ENCODE measurements around the gene PCDHGA2. TPM values are rescaled to one million over a fixed set of nuclear protein-coding genes. Genes with fewer than 3 reads are reported as not detected.
A peak's percentile ranks its signal among the peaks of the same experiment; 100 is the strongest.

The PCDHGA2 gene
- total RNA-seq, 3 donors from 2014 or later: 4.6 to 8.6 (median 6.2) TPM

DNA sequence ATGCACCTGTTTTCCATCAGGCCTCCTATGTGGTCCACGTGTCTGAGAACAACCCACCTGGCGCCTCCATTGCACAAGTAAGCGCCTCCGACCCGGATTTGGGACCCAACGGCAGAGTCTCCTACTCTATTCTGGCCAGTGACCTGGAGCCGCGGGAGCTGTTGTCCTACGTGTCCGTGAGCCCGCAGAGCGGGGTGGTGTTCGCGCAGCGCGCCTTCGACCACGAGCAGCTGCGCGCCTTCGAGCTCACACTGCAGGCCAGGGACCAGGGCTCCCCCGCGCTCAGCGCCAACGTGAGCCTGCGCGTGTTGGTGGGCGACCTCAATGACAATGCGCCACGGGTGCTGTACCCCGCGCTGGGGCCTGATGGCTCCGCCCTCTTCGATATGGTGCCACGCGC lies 13.0 kb downstream of the PCDHGA2 start:
- peaks cover 0 to 3% of the 10 kb centered on the region in 2 donors for H3K27me3 ChIP-seq
- no peaks in the 10 kb centered on the region for H3K4me1 ChIP-seq
- intact Hi-C loops (cut with DNase I; ENCODE audit: low total_unique reads): no loop called here
- no peak for DNase-seq (ENCODE audit: low spot score in 2 of 2)
- TF ChIP-seq POLR2A (IDR thresholded peaks at IDR 0.05): no peak
- no peak for TF ChIP-seq CTCF (IDR thresholded peaks at IDR 0.05)
- TF ChIP-seq POLR2AphosphoS5 (IDR thresholded peaks at IDR 0.05): no peak
- H3K36me3 ChIP-seq: no peaks in the 10 kb centered on the region
- H3K9me3 ChIP-seq: peaks cover 63 to 91% of the 10 kb centered on the region in 2 donors
- H3K27ac ChIP-seq: no peak overlapping the region
- H3K4me3 ChIP-seq: peak overlapping the region in 1 of 3 donors; percentile 6

DNA sequence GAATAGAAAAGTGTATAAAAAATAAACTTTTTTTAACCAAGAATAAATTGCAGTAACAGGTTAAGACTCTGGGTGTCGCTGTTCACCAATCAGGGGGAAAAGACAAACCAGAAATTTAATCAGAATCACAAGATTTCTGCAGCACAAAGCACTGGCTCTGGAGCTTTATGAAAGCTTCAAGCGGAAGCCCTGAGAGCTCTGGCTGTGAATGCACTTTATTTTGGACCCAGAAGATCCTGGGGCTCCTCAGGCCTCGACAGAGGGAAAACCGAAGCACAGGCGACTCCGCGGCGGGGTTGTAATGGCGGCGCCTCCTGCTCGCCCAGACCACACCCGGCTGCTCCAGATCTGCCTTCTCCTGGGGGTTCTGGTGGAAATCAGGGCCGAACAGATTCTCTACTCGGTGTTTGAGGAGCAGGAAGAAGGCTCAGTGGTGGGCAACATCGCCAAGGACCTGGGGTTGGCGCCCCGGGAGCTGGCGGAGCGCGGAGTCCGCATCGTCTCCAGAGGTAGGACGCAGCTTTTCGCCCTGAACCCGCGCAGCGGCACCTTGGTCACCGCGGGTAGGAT lies 16.4 kb downstream of the PCDHGA2 start, which contains the start of gene PCDHGA4:
Gene PCDHGA4 (plus strand): TSS at position 122 of the 570 bp plus-strand sequence. CDS start 87 bp downstream, at position 209.
- Histone ChIP-seq H3K4me1 (no peaks in the 10 kb centered on the region), H3K9me3 (peaks cover 74 to 96% of the 10 kb centered on the region in 2 donors), H3K4me3 (peak within 1 kb of the TSS; percentile 20 to 47 (median 30)), H3K27ac (no peak within 1 kb of the TSS), H3K27me3 (peaks cover 0 to 3% of the 10 kb centered on the region in 2 donors), H3K36me3 (no peaks in the 10 kb centered on the region)
- intact Hi-C loops (cut with DNase I; ENCODE audit: low total_unique reads): no loop called here
- TF ChIP-seq CTCF (IDR thresholded peaks at IDR 0.05) (peak in 1 of 3 donors; percentile 12), POLR2AphosphoS5 (IDR thresholded peaks at IDR 0.05) (no peak), POLR2A (IDR thresholded peaks at IDR 0.05) (no peak)
- DNase-seq (ENCODE audit: low spot score in 2 of 2): no peak

- no peak overlapping the region for H3K27ac ChIP-seq
- no peak for DNase-seq (ENCODE audit: low spot score in 2 of 2)
- H3K4me1 ChIP-seq: no peaks in the 10 kb centered on the region
- no peaks in the 10 kb centered on the region for H3K36me3 ChIP-seq
- H3K27me3 ChIP-seq: peaks cover 0 to 3% of the 10 kb centered on the region in 2 donors
- intact Hi-C loops (cut with DNase I; ENCODE audit: low total_unique reads): no loop called here
- peak overlapping the region in 1 of 3 donors; percentile 47 for H3K4me3 ChIP-seq
- TF ChIP-seq POLR2A (IDR thresholded peaks at IDR 0.05) (no peak), CTCF (IDR thresholded peaks at IDR 0.05) (no peak), POLR2AphosphoS5 (IDR thresholded peaks at IDR 0.05) (no peak)
- peaks cover 74 to 96% of the 10 kb centered on the region in 2 donors for H3K9me3 ChIP-seq
Measured at GRCh38 chr5:141355641-141356040, 17.1 kb downstream of the PCDHGA2 start.

DNA sequence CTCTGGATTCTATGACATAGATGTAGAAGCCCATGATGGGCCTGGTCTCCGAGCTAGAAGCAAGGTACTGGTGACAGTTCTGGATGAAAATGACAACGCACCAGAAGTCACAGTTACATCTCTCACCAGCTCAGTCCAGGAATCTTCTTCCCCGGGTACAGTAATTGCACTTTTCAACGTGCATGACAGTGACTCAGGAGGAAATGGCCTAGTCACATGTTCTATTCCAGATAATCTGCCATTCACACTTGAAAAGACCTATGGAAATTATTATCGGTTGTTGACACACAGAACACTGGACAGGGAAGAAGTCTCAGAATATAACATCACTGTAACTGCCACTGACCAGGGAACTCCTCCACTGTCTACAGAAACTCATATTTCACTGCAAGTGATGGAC lies 17.6 kb downstream of the PCDHGA2 start:
- TF ChIP-seq POLR2AphosphoS5 (IDR thresholded peaks at IDR 0.05): no peak
- TF ChIP-seq POLR2A (IDR thresholded peaks at IDR 0.05): no peak
- TF ChIP-seq CTCF (IDR thresholded peaks at IDR 0.05): no peak
- Histone ChIP-seq H3K4me3 (no peak overlapping the region), H3K9me3 (peaks cover 74 to 96% of the 10 kb centered on the region in 2 donors), H3K27ac (no peak overlapping the region), H3K4me1 (no peaks in the 10 kb centered on the region), H3K27me3 (no peaks in the 10 kb centered on the region), H3K36me3 (no peaks in the 10 kb centered on the region)
- intact Hi-C loops (cut with DNase I; ENCODE audit: low total_unique reads): no loop called here
- DNase-seq (ENCODE audit: low spot score in 2 of 2): no peak

DNA sequence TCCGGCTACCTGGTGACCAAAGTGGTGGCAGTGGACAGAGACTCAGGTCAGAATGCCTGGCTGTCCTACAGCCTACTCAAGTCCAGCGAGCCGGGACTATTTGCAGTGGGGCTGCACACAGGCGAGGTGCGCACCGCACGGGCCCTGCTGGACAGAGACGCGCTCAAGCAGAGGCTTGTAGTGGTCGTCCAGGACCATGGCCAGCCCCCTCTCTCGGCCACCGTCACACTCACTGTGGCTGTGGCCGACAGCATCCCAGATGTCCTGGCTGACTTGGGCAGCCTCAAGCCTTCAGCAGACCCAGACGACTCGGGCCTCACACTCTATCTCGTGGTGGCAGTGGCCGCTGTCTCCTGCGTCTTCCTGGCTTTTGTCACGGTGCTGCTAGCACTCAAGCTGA lies 18.4 kb downstream of the PCDHGA2 start:
- TF ChIP-seq POLR2A (IDR thresholded peaks at IDR 0.05) (no peak), CTCF (IDR thresholded peaks at IDR 0.05) (no peak), POLR2AphosphoS5 (IDR thresholded peaks at IDR 0.05) (no peak)
- H3K9me3 ChIP-seq: peaks cover 74 to 96% of the 10 kb centered on the region in 2 donors
- peak overlapping the region in 1 of 3 donors; percentile 19 for H3K4me3 ChIP-seq
- H3K27ac ChIP-seq: no peak overlapping the region
- DNase-seq (ENCODE audit: low spot score in 2 of 2): no peak
- no peaks in the 10 kb centered on the region for H3K27me3 ChIP-seq
- intact Hi-C loops (cut with DNase I; ENCODE audit: low total_unique reads): no loop called here
- H3K36me3 ChIP-seq: no peaks in the 10 kb centered on the region
- no peaks in the 10 kb centered on the region for H3K4me1 ChIP-seq

Data from breast epithelium (tissue), 4 donors.